Calu3 (cell line): Measurements from ENCODE around the gene IYD. TPM values are rescaled to one million over a fixed set of nuclear protein-coding genes. Genes with fewer than 3 reads are reported as not detected.

Experiments
- BruUV-seq: library from RNA; stranded (reverse); fragments of 400-500 nt; replicated peaks from 2 replicates; lab custom pipeline; 2021; lab: Mats Ljungman, UMichigan
- CTCF ChIA-PET: fragments of 300-600 bp; sonication (Branson Sonifier 250); formaldehyde crosslinking; loops from one replicate; lab custom pipeline; 2022; ENCODE audit warnings: antibody characterized with exemption; lab: Charles Lee
- DNase-seq: peaks from one replicate; pipeline ENCODE4 v3.0.0; 2022
- H3K27ac Mint-ChIP-seq: one replicate; pipeline ENCODE4 v1.8.0; 2022; ENCODE audit warnings: mixed read lengths; ENCODE audit not compliant: unreplicated experiment
- H3K27me3 Mint-ChIP-seq: one replicate; pipeline ENCODE4 v1.8.0; 2022; ENCODE audit warnings: mixed read lengths; ENCODE audit not compliant: unreplicated experiment
- H3K36me3 Mint-ChIP-seq: one replicate; pipeline ENCODE4 v1.8.0; 2022; ENCODE audit warnings: mild to moderate bottlenecking, moderate library complexity, mixed read lengths; ENCODE audit not compliant: insufficient read depth, unreplicated experiment
- H3K4me1 Mint-ChIP-seq: one replicate; pipeline ENCODE4 v1.8.0; 2022; ENCODE audit warnings: mild to moderate bottlenecking, low read depth, mixed read lengths; ENCODE audit not compliant: unreplicated experiment
- H3K4me3 Mint-ChIP-seq: one replicate; pipeline ENCODE4 v1.8.0; 2022; ENCODE audit warnings: mild to moderate bottlenecking, low read depth, moderate library complexity, mixed read lengths; ENCODE audit not compliant: unreplicated experiment
- H3K9me3 Mint-ChIP-seq: one replicate; pipeline ENCODE4 v1.8.0; 2022; ENCODE audit warnings: low read depth, mixed read lengths; ENCODE audit not compliant: unreplicated experiment
- intact Hi-C: fragments of 100-400 bp; cut with micrococcal nuclease; formaldehyde crosslinking; loops from one replicate; pipeline ENCODE4 v1.10.0; 2022; ENCODE audit not compliant: unreplicated experiment
- total RNA-seq: library from RNA; stranded (reverse); gene quantifications from 2 replicates; pipeline ENCODE4 v1.2.3, GENCODE V29; 2022
- TF ChIP-seq, protein P1 (sequence below): fragments of 200-600 bp; IDR thresholded peaks from one replicate; pipeline ENCODE4 v1.8.0; 2022; ENCODE audit warnings: antibody characterized with exemption; ENCODE audit not compliant: unreplicated experiment

The IYD gene
- total RNA-seq, 1 experiment from 2014 or later: 0.92 TPM

DNA sequence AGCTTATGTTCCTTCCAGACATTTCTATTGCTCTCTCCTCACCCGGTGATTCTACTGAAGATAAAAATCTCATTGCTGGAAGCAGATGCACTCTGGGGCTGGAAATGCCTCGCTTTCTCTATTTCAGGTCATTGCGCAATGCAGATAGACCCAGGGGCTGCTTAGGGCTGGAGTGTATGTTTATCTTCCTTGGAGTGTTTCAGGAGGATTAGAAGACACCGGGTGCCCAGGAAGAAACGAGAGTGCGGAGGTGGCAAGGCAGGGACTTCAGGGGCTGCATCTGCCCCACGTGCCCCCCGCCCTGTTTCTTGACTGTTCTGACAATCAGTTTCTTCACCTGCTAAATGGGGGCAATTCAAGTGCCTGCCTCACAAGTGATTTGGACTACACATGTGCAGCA is 45.6 kb upstream of the IYD start:
- CTCF ChIA-PET: no interaction called here
- intact Hi-C loops: no loop called here
- Mint-ChIP-seq H3K27me3 (no peaks in the 10 kb centered on the region), H3K27ac (no peak overlapping the region), H3K36me3 (peaks cover 4% of the 10 kb centered on the region), H3K4me1 (no peaks in the 10 kb centered on the region), H3K9me3 (no peaks in the 10 kb centered on the region), H3K4me3 (no peak overlapping the region)
- no peak for DNase-seq
- TF ChIP-seq, protein P1, sequence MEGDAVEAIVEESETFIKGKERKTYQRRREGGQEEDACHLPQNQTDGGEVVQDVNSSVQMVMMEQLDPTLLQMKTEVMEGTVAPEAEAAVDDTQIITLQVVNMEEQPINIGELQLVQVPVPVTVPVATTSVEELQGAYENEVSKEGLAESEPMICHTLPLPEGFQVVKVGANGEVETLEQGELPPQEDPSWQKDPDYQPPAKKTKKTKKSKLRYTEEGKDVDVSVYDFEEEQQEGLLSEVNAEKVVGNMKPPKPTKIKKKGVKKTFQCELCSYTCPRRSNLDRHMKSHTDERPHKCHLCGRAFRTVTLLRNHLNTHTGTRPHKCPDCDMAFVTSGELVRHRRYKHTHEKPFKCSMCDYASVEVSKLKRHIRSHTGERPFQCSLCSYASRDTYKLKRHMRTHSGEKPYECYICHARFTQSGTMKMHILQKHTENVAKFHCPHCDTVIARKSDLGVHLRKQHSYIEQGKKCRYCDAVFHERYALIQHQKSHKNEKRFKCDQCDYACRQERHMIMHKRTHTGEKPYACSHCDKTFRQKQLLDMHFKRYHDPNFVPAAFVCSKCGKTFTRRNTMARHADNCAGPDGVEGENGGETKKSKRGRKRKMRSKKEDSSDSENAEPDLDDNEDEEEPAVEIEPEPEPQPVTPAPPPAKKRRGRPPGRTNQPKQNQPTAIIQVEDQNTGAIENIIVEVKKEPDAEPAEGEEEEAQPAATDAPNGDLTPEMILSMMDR: no peak
- BruUV-seq: no TSS peak

DNA sequence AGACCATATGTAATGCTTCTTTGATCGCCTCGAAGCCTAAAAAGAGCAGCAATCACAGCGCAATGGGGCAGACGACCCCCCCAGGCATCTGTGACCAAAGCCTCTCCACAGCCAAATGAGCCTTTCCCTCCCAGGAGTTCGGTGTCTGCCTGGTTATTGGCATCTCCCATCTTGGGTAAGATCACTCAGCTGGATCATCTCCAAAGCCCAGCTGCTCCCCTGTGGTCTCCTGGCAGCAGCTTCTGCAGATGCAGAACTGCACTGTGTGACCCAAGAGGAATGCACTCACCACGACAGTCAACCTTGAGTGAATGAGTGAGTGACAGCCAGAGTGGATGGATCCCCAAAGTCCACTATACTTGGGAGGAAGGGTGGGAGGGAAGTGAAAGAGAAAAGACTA is 44.8 kb upstream of the IYD start:
- no peak overlapping the region for H3K4me3 Mint-ChIP-seq
- H3K4me1 Mint-ChIP-seq: no peaks in the 10 kb centered on the region
- no peak for DNase-seq
- CTCF ChIA-PET: no interaction called here
- TF ChIP-seq, protein P1: no peak
- H3K27me3 Mint-ChIP-seq: no peaks in the 10 kb centered on the region
- H3K36me3 Mint-ChIP-seq: peaks cover 4% of the 10 kb centered on the region
- no peaks in the 10 kb centered on the region for H3K9me3 Mint-ChIP-seq
- H3K27ac Mint-ChIP-seq: no peak overlapping the region
- intact Hi-C loops: no loop called here
- no TSS peak for BruUV-seq

DNA sequence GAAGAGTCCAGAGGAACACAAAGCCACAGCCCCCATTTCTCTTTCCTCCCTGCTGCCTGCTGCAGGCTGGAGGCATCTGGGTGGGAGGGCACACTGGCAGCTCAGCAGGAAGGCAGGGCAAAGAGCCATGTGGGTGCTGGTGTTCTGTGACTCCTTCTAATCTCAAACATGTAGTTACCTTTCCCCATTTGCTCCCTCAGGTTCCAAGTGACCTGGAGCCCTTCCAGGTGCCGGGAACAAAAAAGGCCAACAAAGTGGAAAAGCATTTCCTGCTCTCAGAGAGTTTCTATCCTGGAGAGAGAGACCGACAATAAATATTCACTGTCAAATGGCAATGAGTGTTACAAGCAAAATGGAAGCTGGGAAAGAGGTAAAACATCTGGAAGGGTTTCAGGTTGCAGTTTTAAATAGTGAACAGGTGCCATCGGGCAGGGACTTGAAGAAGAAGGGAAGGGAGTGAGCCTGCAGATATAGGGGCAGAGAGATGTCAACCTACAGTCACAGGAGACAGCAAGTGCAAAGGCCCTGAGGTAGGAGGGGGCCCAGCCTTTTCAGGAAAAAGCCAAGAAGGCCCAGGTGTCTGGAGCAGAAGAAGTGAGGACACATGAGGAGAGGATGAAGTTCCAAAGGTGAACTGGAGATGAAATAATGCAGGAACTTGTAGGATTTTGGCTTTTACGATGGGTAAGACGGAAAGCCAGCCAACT is 43.6 kb upstream of the IYD start:
- DNase-seq: no peak
- no peak overlapping the region for H3K27ac Mint-ChIP-seq
- H3K27me3 Mint-ChIP-seq: no peaks in the 10 kb centered on the region
- TF ChIP-seq, protein P1: no peak
- CTCF ChIA-PET: no interaction called here
- no peak overlapping the region for H3K4me3 Mint-ChIP-seq
- intact Hi-C loops: no loop called here
- no peaks in the 10 kb centered on the region for H3K4me1 Mint-ChIP-seq
- H3K36me3 Mint-ChIP-seq: peaks cover 4% of the 10 kb centered on the region
- no TSS peak for BruUV-seq
- H3K9me3 Mint-ChIP-seq: no peaks in the 10 kb centered on the region

- Mint-ChIP-seq H3K36me3 (peaks cover 4% of the 10 kb centered on the region), H3K4me3 (no peak overlapping the region), H3K27me3 (no peaks in the 10 kb centered on the region), H3K27ac (no peak overlapping the region), H3K9me3 (no peaks in the 10 kb centered on the region), H3K4me1 (no peaks in the 10 kb centered on the region)
- no peak for DNase-seq
- no TSS peak for BruUV-seq
- CTCF ChIA-PET: no interaction called here
- intact Hi-C loops: no loop called here
- TF ChIP-seq, protein P1: no peak
Observed at GRCh38 chr6:150327117-150327774, 41.6 kb upstream of the IYD start.
